H9 (cell line): Measurements from ENCODE around the gene SLC9A9. TPM values are rescaled to one million over a fixed set of nuclear protein-coding genes. Genes with fewer than 3 reads are reported as not detected.

Experiments
- DNase-seq: peaks from one replicate; pipeline ENCODE4 v3.0.0-alpha.2; 2017
- H2AFZ ChIP-seq: one replicate; pipeline ENCODE4 v1.6.1; 2013; ENCODE audit warnings: mild to moderate bottlenecking, low read length, control low read depth, moderate library complexity
- H2AK5ac ChIP-seq: 2 replicates; pipeline ENCODE4 v1.6.1; 2013; ENCODE audit warnings: low read length, control low read depth, mixed read lengths; ENCODE audit not compliant: insufficient read length
- H2BK120ac ChIP-seq: one replicate; pipeline ENCODE4 v1.6.1; 2013; ENCODE audit warnings: low read depth, mild to moderate bottlenecking, low read length, control low read depth, inconsistent platforms; ENCODE audit not compliant: poor library complexity, severe bottlenecking
- H2BK12ac ChIP-seq: 2 replicates; pipeline ENCODE4 v1.6.1; 2013; ENCODE audit warnings: low read length, control low read depth, mixed read lengths, low read depth; ENCODE audit not compliant: insufficient read length
- H2BK15ac ChIP-seq: 2 replicates; pipeline ENCODE4 v1.6.1; 2013; ENCODE audit warnings: low read depth, low read length, control low read depth
- H2BK20ac ChIP-seq: one replicate; pipeline ENCODE4 v1.6.1; 2013; ENCODE audit warnings: low read depth, mild to moderate bottlenecking, low read length, control low read depth, inconsistent platforms; ENCODE audit not compliant: poor library complexity, severe bottlenecking
- H2BK5ac ChIP-seq: 2 replicates; pipeline ENCODE4 v1.6.1; 2013; ENCODE audit warnings: low read length, control low read depth, mixed read lengths; ENCODE audit not compliant: insufficient read length
- H3K14ac ChIP-seq: 2 replicates; pipeline ENCODE4 v1.6.1; 2013; ENCODE audit warnings: low read length, control low read depth; ENCODE audit not compliant: insufficient read depth
- H3K18ac ChIP-seq: 2 replicates; pipeline ENCODE4 v1.6.1; 2013; ENCODE audit warnings: low read depth, mild to moderate bottlenecking, mixed read lengths, low read length, control low read depth; ENCODE audit not compliant: insufficient read length
- H3K23ac ChIP-seq: 2 replicates; pipeline ENCODE4 v1.6.1; 2013; ENCODE audit warnings: low read length, control low read depth, mixed read lengths, low read depth; ENCODE audit not compliant: insufficient read length
- H3K23me2 ChIP-seq: 2 replicates; pipeline ENCODE4 v1.6.1; 2013; ENCODE audit warnings: low read depth, mild to moderate bottlenecking, mixed read lengths, low read length, control low read depth; ENCODE audit not compliant: insufficient read length, poor library complexity, severe bottlenecking
- H3K27ac ChIP-seq: 2 replicates; pipeline ENCODE4 v1.5.1; 2013; ENCODE audit warnings: low read length, control low read depth, mixed read lengths, low read depth; ENCODE audit not compliant: insufficient read length
- H3K27me3 ChIP-seq: 2 replicates; pipeline ENCODE4 v1.6.1; 2013; ENCODE audit warnings: low read length, control low read depth, inconsistent platforms; ENCODE audit not compliant: insufficient read depth
- H3K4ac ChIP-seq: 2 replicates; pipeline ENCODE4 v1.6.1; 2013; ENCODE audit warnings: low read depth, mild to moderate bottlenecking, control low read depth, inconsistent platforms, low read length, moderate library complexity
- H3K4me1 ChIP-seq: 2 replicates; pipeline ENCODE4 v1.6.1; 2013; ENCODE audit warnings: low read length, control low read depth, inconsistent platforms; ENCODE audit not compliant: insufficient read depth
- H3K4me2 ChIP-seq: 2 replicates; pipeline ENCODE4 v1.6.1; 2013; ENCODE audit warnings: low read length, control low read depth, mixed read lengths; ENCODE audit not compliant: insufficient read length, insufficient read depth
- H3K56ac ChIP-seq: 2 replicates; pipeline ENCODE4 v1.6.1; 2013; ENCODE audit warnings: low read depth, mild to moderate bottlenecking, mixed read lengths, low read length, control low read depth; ENCODE audit not compliant: insufficient read length
- H3K79me1 ChIP-seq: 2 replicates; pipeline ENCODE4 v1.6.1; 2013; ENCODE audit warnings: low read depth, mild to moderate bottlenecking, moderate library complexity, low read length, control low read depth, inconsistent platforms; ENCODE audit not compliant: insufficient read depth, poor library complexity, severe bottlenecking
- H3K79me2 ChIP-seq: 2 replicates; pipeline ENCODE4 v1.6.1; 2013; ENCODE audit warnings: low read length, control low read depth, inconsistent platforms; ENCODE audit not compliant: insufficient read depth
- H3K9ac ChIP-seq: 2 replicates; pipeline ENCODE4 v1.6.1; 2013; ENCODE audit warnings: low read length, control low read depth, mixed read lengths; ENCODE audit not compliant: insufficient read length; ENCODE audit errors: extremely low read depth
- H3K9me3 ChIP-seq: one replicate; pipeline ENCODE4 v1.6.1; 2013; ENCODE audit warnings: low read depth, low read length, inconsistent platforms; ENCODE audit not compliant: control insufficient read depth
- H3T11ph ChIP-seq: one replicate; pipeline ENCODE4 v1.6.1; 2013; ENCODE audit warnings: mild to moderate bottlenecking, low read length, control low read depth, inconsistent platforms
- H4K20me1 ChIP-seq: one replicate; pipeline ENCODE4 v1.6.1; 2013; ENCODE audit not compliant: control insufficient read depth, insufficient read length, insufficient read depth
- H4K5ac ChIP-seq: 2 replicates; pipeline ENCODE4 v1.6.1; 2013; ENCODE audit warnings: low read depth, mild to moderate bottlenecking, mixed read lengths, low read length, control low read depth; ENCODE audit not compliant: insufficient read length
- H4K8ac ChIP-seq: replicated peaks from 2 replicates; pipeline ENCODE4 v1.6.1; 2013; ENCODE audit warnings: low read length, control low read depth, mixed read lengths, low read depth; ENCODE audit not compliant: insufficient read length
- H4K91ac ChIP-seq: 2 replicates; pipeline ENCODE4 v1.6.1; 2013; ENCODE audit warnings: low read depth, mild to moderate bottlenecking, moderate library complexity, mixed read lengths, low read length, control low read depth; ENCODE audit not compliant: insufficient read length
- H3K27ac Mint-ChIP-seq, 3 experiments: 2 replicates in 2 of 3; 3 replicates in 1 of 3; pipeline ENCODE4 v1.8.0; 2020 to 2021; ENCODE audit warnings: mixed read lengths in 3 of 3, mild to moderate bottlenecking in 1 of 3, moderate library complexity in 1 of 3
- H3K27me3 Mint-ChIP-seq: 2 replicates; pipeline ENCODE4 v1.8.0; 2021; ENCODE audit warnings: low read depth, mild to moderate bottlenecking, moderate library complexity, mixed read lengths
- H3K36me3 Mint-ChIP-seq, 3 experiments: 2 replicates in 2 of 3; 3 replicates in 1 of 3; pipeline ENCODE4 v1.8.0; 2020 to 2021; ENCODE audit warnings: low read depth in 3 of 3, mixed read lengths in 3 of 3; ENCODE audit not compliant: insufficient read depth in 1 of 3
- H3K4me1 Mint-ChIP-seq, 2 experiments: 2 replicates each; pipeline ENCODE4 v1.8.0; 2020; ENCODE audit warnings: mixed read lengths in 2 of 2
- H3K4me3 Mint-ChIP-seq, 2 experiments: 2 replicates in 1 of 2; 3 replicates in 1 of 2; pipeline ENCODE4 v1.8.0; 2020 to 2021; ENCODE audit warnings: mild to moderate bottlenecking in 2 of 2, mixed read lengths in 2 of 2, moderate library complexity in 1 of 2
- H3K9me3 Mint-ChIP-seq, 2 experiments: 2 replicates in 1 of 2; 3 replicates in 1 of 2; pipeline ENCODE4 v1.8.0; 2020; ENCODE audit warnings: mild to moderate bottlenecking in 2 of 2, mixed read lengths in 2 of 2, moderate library complexity in 1 of 2
- CTCF ChIP-seq: fragments of 200-600 bp; sonication (generic); conservative IDR thresholded peaks from 3 replicates; pipeline ENCODE4 v1.8.0; 2021; ENCODE audit warnings: antibody characterized with exemption, mild to moderate bottlenecking
- WGBS: extraction: QIAGEN DNeasy Blood & Tissue Kit; methylation state at CpG from one replicate; pipeline ENCODE4 v1.1.7; 2013; ENCODE audit warnings: missing lambda C conversion rate, low lambda C conversion rate, mixed read lengths; ENCODE audit not compliant: insufficient read length; ENCODE audit errors: extremely low coverage; 5-methylcytosine and 5-hydroxymethylcytosine counted together
- total RNA-seq: library from RNA; stranded (reverse); gene quantifications from 2 replicates; pipeline ENCODE4 v1.2.1, GENCODE V29; 2021

Gene SLC9A9
- total RNA-seq, 1 experiment from 2014 or later, result 0.35 TPM

GRCh38 chr3:143224716-143225115 lies 623.6 kb downstream of the SLC9A9 start:
- Mint-ChIP-seq H3K4me1 (no peaks in the 10 kb centered on the region), H3K27me3 (no peaks in the 10 kb centered on the region), H3K27ac (no peak overlapping the region), H3K9me3 (no peaks in the 10 kb centered on the region), H3K36me3 (no peaks in the 10 kb centered on the region), H3K4me3 (no peak overlapping the region)
- Histone ChIP-seq H3K4me1 (no peaks in the 10 kb centered on the region), H4K91ac (no peak overlapping the region), H2BK5ac (no peak overlapping the region), H3K27me3 (no peaks in the 10 kb centered on the region), H3K14ac (no peak overlapping the region), H3K27ac (no peak overlapping the region), H3K4ac (no peak overlapping the region), H3K23ac (no peak overlapping the region), H3K9ac (no peak overlapping the region), H2BK20ac (no peak overlapping the region), H3T11ph (no peak overlapping the region), H3K4me2 (no peak overlapping the region), H2BK15ac (no peak overlapping the region), H4K20me1 (no peaks in the 10 kb centered on the region), H2AFZ (no peak overlapping the region), H3K79me1 (no peaks in the 10 kb centered on the region), H2BK12ac (no peak overlapping the region), H4K8ac (no peak overlapping the region), H3K56ac (no peak overlapping the region), H3K18ac (no peak overlapping the region), H4K5ac (no peak overlapping the region), H3K9me3 (no peaks in the 10 kb centered on the region), H2BK120ac (no peak overlapping the region), H2AK5ac (no peak overlapping the region), H3K23me2 (no peaks in the 10 kb centered on the region), H3K79me2 (no peaks in the 10 kb centered on the region)
- WGBS, result no CpG with 5 or more reads among the region's 2 CpGs
- TF ChIP-seq CTCF, result no peak
- no peak for DNase-seq
